Keratinocyte (primary cell): ENCODE data around the gene EPHX1. TPM values are rescaled to one million over a fixed set of nuclear protein-coding genes. Genes with fewer than 3 reads are reported as not detected.
"Not testable (repeated sequence)": the region's sequence is repeated elsewhere in the genome, so short reads cannot be mapped to it uniquely, and the experiment has no call there.

ENCODE experiments used
- DNase-seq: peaks from one replicate; pipeline ENCODE4 v3.0.0-alpha.2; 2011; ENCODE audit warnings: low read depth, missing footprints, low spot score
- FAIRE-seq: peaks from 2 replicates; lab custom pipeline; 2011; peaks lifted over from hg19 to GRCh38; lab: Jason Lieb, UNC
- H2AFZ ChIP-seq: 2 replicates; pipeline ENCODE4 v1.6.0; 2012; ENCODE audit warnings: low read length, control low read depth, inconsistent platforms; ENCODE audit not compliant: control insufficient read depth
- H3K27ac ChIP-seq: 2 replicates; pipeline ENCODE4 v1.5.1; 2011; ENCODE audit warnings: low read length; ENCODE audit not compliant: control insufficient read depth, insufficient read depth
- H3K27me3 ChIP-seq: 3 replicates; pipeline ENCODE4 v1.6.0; 2011; ENCODE audit warnings: low read length; ENCODE audit not compliant: control insufficient read depth, insufficient read depth; ENCODE audit errors: extremely low read depth
- H3K36me3 ChIP-seq, 2 experiments: 2 replicates in 1 of 2; 3 replicates in 1 of 2; pipeline ENCODE4 v1.5.1; 2011; ENCODE audit warnings: low read length in 2 of 2, mild to moderate bottlenecking in 1 of 2; ENCODE audit not compliant: control insufficient read depth in 2 of 2, insufficient read depth in 2 of 2; ENCODE audit errors: extremely low read depth in 1 of 2
- H3K4me1 ChIP-seq: 3 replicates; pipeline ENCODE4 v1.5.1; 2011; ENCODE audit warnings: low read length; ENCODE audit not compliant: control insufficient read depth, insufficient read depth; ENCODE audit errors: extremely low read depth
- H3K4me2 ChIP-seq: 3 replicates; pipeline ENCODE4 v1.6.0; 2011; ENCODE audit warnings: low read depth, low read length; ENCODE audit not compliant: control insufficient read depth, insufficient read depth; ENCODE audit errors: extremely low read depth
- H3K4me3 ChIP-seq, 3 experiments: fragments of 200-600 bp in 1 of 3; sonication (generic) in 1 of 3; 2 replicates in 2 of 3; 3 replicates in 1 of 3; pipeline ENCODE4 v1.5.1; 2011 to 2016; ENCODE audit warnings: low read length in 3 of 3, mild to moderate bottlenecking in 3 of 3, control low read depth in 2 of 3, inconsistent platforms in 1 of 3, low read depth in 1 of 3, mixed read lengths in 1 of 3, mixed run types in 1 of 3, moderate library complexity in 1 of 3; ENCODE audit not compliant: control insufficient read depth in 2 of 3, insufficient read depth in 2 of 3; ENCODE audit errors: extremely low read depth in 1 of 3
- H3K79me2 ChIP-seq: 2 replicates; pipeline ENCODE4 v1.6.0; 2012; ENCODE audit warnings: low read length; ENCODE audit not compliant: control insufficient read depth, insufficient read depth
- H3K9ac ChIP-seq: 3 replicates; pipeline ENCODE4 v1.6.0; 2011; ENCODE audit warnings: low read length; ENCODE audit not compliant: control insufficient read depth, insufficient read depth; ENCODE audit errors: extremely low read depth
- H3K9me1 ChIP-seq: 3 replicates; pipeline ENCODE4 v1.6.0; 2011; ENCODE audit warnings: low read length; ENCODE audit not compliant: control insufficient read depth, insufficient read depth; ENCODE audit errors: extremely low read depth
- H3K9me3 ChIP-seq: 2 replicates; pipeline ENCODE4 v1.5.1; 2012; ENCODE audit warnings: low read depth, low read length; ENCODE audit not compliant: control insufficient read depth
- H4K20me1 ChIP-seq: 3 replicates; pipeline ENCODE4 v1.6.0; 2011; ENCODE audit warnings: low read length; ENCODE audit not compliant: control insufficient read depth, insufficient read depth; ENCODE audit errors: extremely low read depth
- CTCF ChIP-seq, 3 experiments: IDR thresholded peaks in 1 of 3; conservative IDR thresholded peaks in 1 of 3; optimal IDR thresholded peaks in 1 of 3; 2 replicates in 2 of 3; 3 replicates in 1 of 3; pipeline versions ENCODE3 to v1.5.1; 2011; ENCODE audit warnings: low read length in 3 of 3, mild to moderate bottlenecking in 3 of 3, moderate library complexity in 2 of 3, control low read depth in 1 of 3, inconsistent platforms in 1 of 3; ENCODE audit not compliant: insufficient read depth in 2 of 3; ENCODE audit errors: extremely low read depth in 1 of 3
- EZH2 ChIP-seq: IDR thresholded peaks from one replicate; pipeline ENCODE4 v1.6.1; 2012; ENCODE audit warnings: inconsistent platforms, mild to moderate bottlenecking, low read length, moderate library complexity
- dilution Hi-C: fragments of 300-500 bp; cut with MboI; formaldehyde crosslinking; loops from one replicate; pipeline ENCODE4 v1.7.0; 2020; ENCODE audit warnings: low sequenced_read_pairs; ENCODE audit not compliant: extremely low pct_ligation_motif_present
- polyA plus RNA-seq, 5 experiments: library from polyadenylated mRNA; depleted of rRNA in 3 of 5; stranded (reverse) in 3 of 5; stranded (forward) in 1 of 5; unstranded in 1 of 5; fragments of >200 nt; gene quantifications; 1 replicate in 1 of 5; 2 replicates in 3 of 5; 3 replicates in 1 of 5; pipeline versions ENCODE4 v1.2.1 to v1.2.3, GENCODE V29; 2011 to 2012; ENCODE audit warnings: missing spikeins in 2 of 5, low read depth in 1 of 5, low replicate concordance in 1 of 5

Gene EPHX1
- polyA plus RNA-seq, 1 donor (not counting 4 experiments of a cell fraction or from before 2014, with no cell fraction given): 6.4 TPM

- no peaks in the 10 kb centered on the region for H3K9me3 ChIP-seq
- TF ChIP-seq CTCF (optimal IDR thresholded peaks at IDR 0.05 in 1 of 3, IDR thresholded peaks at IDR 0.05 in 1 of 3, conservative IDR thresholded peaks at IDR 0.05 in 1 of 3; ENCODE audit: extremely low read depth in 1 of 3, insufficient read depth in 2 of 3, low read length in 3 of 3) (no peak), EZH2 (no peak)
- H3K9ac ChIP-seq: peak overlapping the region; percentile 90
- FAIRE-seq: no peak
- peaks cover 2% of the 10 kb centered on the region for H3K9me1 ChIP-seq
- H3K36me3 ChIP-seq: peaks cover 3 to 11% of the 10 kb centered on the region in 2 experiments
- peak overlapping the region; percentile 70 for H3K4me2 ChIP-seq
- peaks cover 9% of the 10 kb centered on the region for H4K20me1 ChIP-seq
- peaks cover 53% of the 10 kb centered on the region for H3K79me2 ChIP-seq
- H3K27me3 ChIP-seq: no peaks in the 10 kb centered on the region
- H3K4me1 ChIP-seq: peaks cover 15% of the 10 kb centered on the region
- H3K27ac ChIP-seq: peak overlapping the region; percentile 90
- dilution Hi-C loops: no loop called here
- no peak overlapping the region for H2AFZ ChIP-seq
- DNase-seq: no peak
- H3K4me3 ChIP-seq: peak overlapping the region; percentile 68 to 82 (median 77)
Measured at GRCh38 chr1:225778337-225778669, 31.6 kb upstream of the EPHX1 start.

- Histone ChIP-seq H3K4me2 (peak overlapping the region; percentile 70), H3K9ac (peak overlapping the region; percentile 90), H3K36me3 (peaks cover 5 to 14% of the 10 kb centered on the region in 2 experiments), H3K4me3 (peak overlapping the region; percentile 68 to 82 (median 77)), H3K4me1 (peaks cover 15% of the 10 kb centered on the region), H3K79me2 (peaks cover 60% of the 10 kb centered on the region)
- H3K27me3 ChIP-seq, DNase-seq, H3K9me3 ChIP-seq, H4K20me1 ChIP-seq, dilution Hi-C loops, FAIRE-seq, H3K27ac ChIP-seq, H3K9me1 ChIP-seq, H2AFZ ChIP-seq: not testable (repeated sequence)
Measured at GRCh38 chr1:225779165-225779564, 30.8 kb upstream of the EPHX1 start.

GRCh38 chr1:225780134-225780533 is 29.8 kb upstream of the EPHX1 start:
- Histone ChIP-seq H3K4me3 (no peak overlapping the region), H3K4me2 (peak overlapping the region; percentile 25), H3K4me1 (peaks cover 15% of the 10 kb centered on the region), H3K36me3 (peaks cover 5 to 14% of the 10 kb centered on the region in 2 experiments), H3K79me2 (peaks cover 64% of the 10 kb centered on the region), H3K9me1 (peaks cover 2% of the 10 kb centered on the region), H3K9me3 (no peaks in the 10 kb centered on the region), H4K20me1 (peaks cover 9% of the 10 kb centered on the region), H2AFZ (no peak overlapping the region), H3K27me3 (no peaks in the 10 kb centered on the region), H3K9ac (no peak overlapping the region), H3K27ac (no peak overlapping the region)
- FAIRE-seq (no peak), DNase-seq (no peak)
- TF ChIP-seq CTCF (optimal IDR thresholded peaks at IDR 0.05 in 1 of 3, IDR thresholded peaks at IDR 0.05 in 1 of 3, conservative IDR thresholded peaks at IDR 0.05 in 1 of 3; ENCODE audit: extremely low read depth in 1 of 3, insufficient read depth in 2 of 3, low read length in 3 of 3) (no peak), EZH2 (no peak)
- dilution Hi-C loops: no loop called here
